HEK293T (cell line): ENCODE data around the gene CAPZA2.

Source experiments
- ARNT ChIP-seq: fragments of 450-650 bp; IDR thresholded peaks from 2 replicates; pipeline ENCODE4 v1.6.1; 2017; ENCODE audit warnings: mild to moderate bottlenecking
- BHLHE40 ChIP-seq: fragments of 450-650 bp; IDR thresholded peaks from 2 replicates; pipeline ENCODE4 v1.6.1; 2016; ENCODE audit warnings: mild to moderate bottlenecking, moderate library complexity, borderline replicate concordance
- ELF4 ChIP-seq: fragments of 450-650 bp; IDR thresholded peaks from 2 replicates; pipeline ENCODE4 v1.6.1; 2017; ENCODE audit warnings: antibody characterized with exemption
- FOXM1 ChIP-seq: fragments of 450-650 bp; IDR thresholded peaks from 2 replicates; pipeline ENCODE4 v1.6.1; 2017; ENCODE audit warnings: mild to moderate bottlenecking, borderline replicate concordance
- HDGF ChIP-seq: fragments of 450-650 bp; IDR thresholded peaks from 2 replicates; pipeline ENCODE4 v1.6.1; 2017; ENCODE audit warnings: antibody characterized with exemption, borderline replicate concordance
- NFRKB ChIP-seq: fragments of 450-650 bp; IDR thresholded peaks from 2 replicates; pipeline ENCODE4 v1.6.1; 2016; ENCODE audit warnings: mild to moderate bottlenecking, moderate library complexity
- SP1 ChIP-seq: fragments of 450-650 bp; IDR thresholded peaks from 2 replicates; pipeline ENCODE4 v1.6.1; 2017
- SUZ12 ChIP-seq: fragments of 450-650 bp; IDR thresholded peaks from 2 replicates; pipeline ENCODE4 v1.6.1; 2016; ENCODE audit warnings: mild to moderate bottlenecking
- ZNF384 ChIP-seq: fragments of 450-650 bp; IDR thresholded peaks from 2 replicates; pipeline ENCODE4 v1.6.1; 2016

- TF ChIP-seq ARNT = no peak
- TF ChIP-seq ZNF384 = no peak
- no peak for TF ChIP-seq SUZ12
- TF ChIP-seq HDGF = no peak
- TF ChIP-seq SP1 = no peak
- TF ChIP-seq BHLHE40 = no peak
- TF ChIP-seq NFRKB = no peak
- no peak for TF ChIP-seq FOXM1
- TF ChIP-seq ELF4 = no peak
Observed at GRCh38 chr7:116952635-116953371, 90.4 kb downstream of the CAPZA2 start.
